Embryonic facial prominence (tissue), 1 donor: ENCODE measurements around the gene CLUH.

Experiments
- DNase-seq: peaks from one replicate; pipeline ENCODE4 v3.0.0-alpha.2; 2016; ENCODE audit errors: extremely low spot score

The CLUH gene

GRCh38 chr17:2711608-2712299 is at the start of gene CLUH:
Gene CLUH, minus strand, starts transcription at chr17:2711764. Its CDS starts 103 bp downstream, at chr17:2711661.
- DNase-seq: peak; percentile 72

GRCh38 chr17:2758870-2759269 is 47.3 kb upstream of the CLUH start:
- no peak for DNase-seq

GRCh38 chr17:2755891-2756724 is 44.5 kb upstream of the CLUH start:
- no peak for DNase-seq

- DNase-seq: no peak
Measured at GRCh38 chr17:2751491-2751890, 39.9 kb upstream of the CLUH start.

- DNase-seq: no peak
Measured at GRCh38 chr17:2750721-2751120, 39.2 kb upstream of the CLUH start.

- DNase-seq: peak; percentile 36
Measured at GRCh38 chr17:2749784-2750181, 38.2 kb upstream of the CLUH start.

GRCh38 chr17:2749058-2749783 is 37.7 kb upstream of the CLUH start, which contains the start of gene CCDC92B:
Gene CCDC92B, minus strand, starts transcription at chr17:2749652. Its CDS starts 14,507 bp downstream, at chr17:2735145.
- DNase-seq: no peak

- DNase-seq: no peak
Measured at GRCh38 chr17:2745317-2746037, 33.9 kb upstream of the CLUH start.

GRCh38 chr17:2737693-2738092 is 26.1 kb upstream of the CLUH start:
- DNase-seq: no peak

- no peak for DNase-seq
Measured at GRCh38 chr17:2736956-2737355, 25.4 kb upstream of the CLUH start.

- DNase-seq: no peak
Measured at GRCh38 chr17:2735896-2736295, 24.3 kb upstream of the CLUH start.

- no peak for DNase-seq
Measured at GRCh38 chr17:2734939-2735338, 23.4 kb upstream of the CLUH start.

- DNase-seq: no peak
Measured at GRCh38 chr17:2731807-2732206, 20.2 kb upstream of the CLUH start.

- no peak for DNase-seq
Measured at GRCh38 chr17:2730764-2731353, 19.3 kb upstream of the CLUH start.

GRCh38 chr17:2724784-2725164 is 13.2 kb upstream of the CLUH start:
- DNase-seq: no peak

- DNase-seq: no peak
Measured at GRCh38 chr17:2723997-2724783, 12.6 kb upstream of the CLUH start.

- DNase-seq: no peak
Measured at GRCh38 chr17:2723505-2723996, 12.0 kb upstream of the CLUH start.

GRCh38 chr17:2722611-2723010 is 11.0 kb upstream of the CLUH start:
- no peak for DNase-seq

- no peak for DNase-seq
Measured at GRCh38 chr17:2721603-2722002, 10.0 kb upstream of the CLUH start.

- DNase-seq: no peak
Measured at GRCh38 chr17:2719861-2720260, 8.3 kb upstream of the CLUH start.
